GM18861 (cell line): Measurements from ENCODE around the gene MYPN.
A peak's percentile ranks its signal among the peaks of the same experiment; 100 is the strongest.
"Not testable (repeated sequence)": the region's sequence is repeated elsewhere in the genome, so short reads cannot be mapped to it uniquely, and the experiment has no call there.

Experiments used
- ATAC-seq: cut with Tn5 transposase; IDR thresholded peaks from one replicate; pipeline ENCODE4 v1.9.1; 2021; ENCODE audit not compliant: unreplicated experiment

MYPN gene

GRCh38 chr10:68133523-68133922, 24.2 kb downstream of the MYPN start:
- ATAC-seq, result no peak

DNA sequence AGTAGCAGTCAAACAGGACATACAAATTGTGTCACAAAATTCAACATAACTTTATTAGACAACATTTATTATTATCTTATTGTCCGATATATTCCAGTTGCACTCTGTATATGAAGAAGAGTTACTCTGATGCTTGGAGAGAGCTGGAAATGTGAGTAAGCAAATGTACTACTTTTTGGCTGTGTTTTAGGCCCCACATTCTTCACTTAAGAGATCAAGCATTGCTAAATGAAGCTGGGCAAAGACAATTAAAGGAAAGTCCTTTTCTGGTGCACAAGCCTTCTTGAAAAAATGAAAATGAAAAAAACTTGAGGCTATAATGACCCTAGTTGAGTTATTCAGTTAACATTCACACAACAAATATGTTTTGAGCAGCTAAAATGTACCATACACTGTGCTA, 26.1 kb downstream of the MYPN start:
- ATAC-seq, result no peak

GRCh38 chr10:68135922-68136792, 26.9 kb downstream of the MYPN start:
- ATAC-seq, result no peak

GRCh38 chr10:68137171-68137570, 27.9 kb downstream of the MYPN start:
- ATAC-seq, result no peak

DNA sequence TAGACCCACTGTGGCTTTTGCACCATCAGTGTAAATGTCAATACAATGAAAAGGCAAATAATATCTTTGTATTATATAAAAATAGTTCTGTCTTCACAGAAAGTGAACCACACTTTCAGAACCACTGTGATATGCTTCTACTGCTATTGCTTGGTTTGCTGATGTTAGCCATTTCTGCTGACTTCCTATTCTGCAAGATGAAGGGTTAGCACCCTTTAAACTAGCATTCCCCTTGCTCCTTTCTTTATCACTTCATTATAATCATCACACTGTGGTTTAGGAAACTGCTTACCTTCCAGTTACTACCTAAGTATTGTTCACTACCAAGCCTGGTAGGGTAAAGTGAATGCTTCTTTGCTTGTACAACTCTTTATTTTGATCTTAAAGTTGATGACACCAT, 29.2 kb downstream of the MYPN start:
- ATAC-seq, result no peak

DNA sequence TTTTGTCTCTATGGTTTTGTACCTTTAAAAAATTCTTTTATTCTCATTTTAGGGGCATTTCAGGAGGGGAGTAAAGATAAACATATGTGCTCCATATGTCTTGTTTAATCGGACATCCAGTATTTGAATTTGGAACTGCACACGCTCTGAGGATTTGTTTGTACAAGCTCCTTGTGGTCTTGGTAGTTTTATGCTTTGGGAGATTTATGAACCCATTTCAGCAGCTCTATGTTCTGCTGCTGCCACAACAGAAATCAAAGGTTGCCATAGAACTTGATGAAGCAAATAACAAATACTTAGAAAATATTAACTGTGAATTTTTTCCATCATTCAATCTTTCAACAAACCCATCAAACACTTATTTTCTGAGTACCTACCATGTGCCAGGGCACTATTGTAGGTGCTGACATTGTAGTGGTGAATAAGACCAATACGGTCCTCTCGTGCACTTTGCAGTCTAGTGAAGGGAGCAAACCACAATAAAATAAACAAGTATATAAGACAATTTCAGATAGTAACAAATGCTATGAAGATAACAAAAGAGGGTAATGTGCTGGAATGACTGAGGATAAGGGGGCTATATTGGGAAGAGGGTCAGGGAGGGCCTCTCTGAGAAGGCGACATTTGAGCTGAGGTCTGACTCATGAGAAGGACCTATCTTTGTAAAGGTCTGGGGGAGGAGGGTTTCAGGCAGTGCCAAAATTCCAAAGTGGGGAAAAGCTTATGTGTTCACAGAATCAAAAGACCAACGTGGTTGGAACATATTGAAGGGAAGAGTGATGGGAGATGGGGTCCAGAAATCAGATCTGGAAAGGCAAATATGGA, 30.4 kb downstream of the MYPN start:
- no peak for ATAC-seq

DNA sequence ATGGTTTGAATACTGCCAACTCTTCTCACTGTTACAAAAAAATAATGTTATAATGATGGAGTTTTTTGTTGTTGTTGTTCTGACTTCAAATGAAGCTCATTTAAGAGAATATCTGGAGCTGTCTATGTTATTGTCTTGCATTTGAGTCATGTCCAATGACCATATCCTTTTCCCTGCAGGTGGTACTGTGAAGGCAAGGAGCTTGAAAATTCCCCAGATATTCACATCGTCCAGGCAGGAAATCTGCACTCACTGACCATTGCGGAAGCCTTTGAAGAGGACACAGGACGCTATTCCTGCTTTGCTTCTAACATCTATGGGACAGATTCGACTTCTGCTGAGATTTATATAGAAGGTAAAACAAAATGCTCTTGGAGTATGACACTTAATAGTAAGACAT, 33.5 kb downstream of the MYPN start:
- no peak for ATAC-seq

GRCh38 chr10:68144709-68145108, 35.4 kb downstream of the MYPN start:
- no peak for ATAC-seq

DNA sequence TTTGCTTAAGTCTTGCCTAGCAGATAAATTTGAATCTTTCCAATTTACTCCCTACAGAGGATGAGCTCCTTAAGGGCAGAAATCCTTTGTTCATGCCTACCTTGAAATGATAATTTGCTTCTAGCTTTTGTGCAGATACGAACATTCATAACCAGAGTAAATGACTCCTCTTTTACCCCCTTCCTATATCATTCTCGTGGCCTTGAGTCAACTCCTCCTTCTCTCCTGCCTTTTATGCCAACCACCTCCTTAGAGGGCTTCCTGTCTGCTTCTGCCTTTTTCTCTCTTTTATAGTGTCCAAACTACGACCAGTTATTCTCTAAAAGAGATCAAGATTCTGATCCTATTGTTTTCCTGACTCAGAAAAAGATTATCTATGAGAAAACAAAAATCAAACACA, 36.4 kb downstream of the MYPN start:
- ATAC-seq, result no peak

- no peak for ATAC-seq
These were observed 36.8 kb downstream of the MYPN start for GRCh38 chr10:68146133-68146532.

- ATAC-seq, result no peak
These were observed 42.2 kb downstream of the MYPN start for GRCh38 chr10:68151453-68151852.

DNA sequence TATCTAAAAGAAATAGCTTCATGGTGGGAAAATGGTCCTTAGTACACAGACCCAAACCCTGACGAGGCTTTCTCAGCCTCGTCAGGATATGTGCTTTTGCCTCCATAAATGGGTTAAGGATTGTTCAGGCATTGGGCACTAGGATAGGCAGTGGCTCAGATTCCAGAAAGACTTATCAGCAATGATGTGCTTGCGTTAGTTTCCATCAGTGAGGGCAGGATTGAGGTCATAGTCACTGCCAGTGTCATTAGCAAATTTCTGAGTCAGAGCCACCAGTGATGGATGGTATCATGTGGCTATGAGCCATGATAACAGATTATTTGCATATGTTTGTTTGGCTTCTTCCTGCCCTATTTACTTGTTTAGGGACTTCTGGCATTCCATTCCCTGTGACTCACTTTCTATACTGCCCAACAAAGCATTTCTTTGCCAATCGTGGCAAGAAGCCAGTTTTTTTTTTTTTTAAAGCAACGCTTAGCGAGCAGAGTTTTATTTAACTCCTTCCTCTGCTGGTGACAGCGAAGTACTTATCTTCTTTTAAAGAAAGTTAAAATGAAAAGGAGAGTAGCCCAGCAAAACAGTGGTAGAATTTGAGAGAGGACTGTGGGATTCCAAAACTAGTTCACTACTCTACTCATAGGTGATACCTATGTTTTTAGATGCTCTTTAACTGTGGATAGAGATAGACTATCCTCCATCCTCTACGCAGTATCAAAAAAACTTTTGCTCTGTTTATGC, 44.4 kb downstream of the MYPN start:
- no peak for ATAC-seq

GRCh38 chr10:68154211-68154497, 44.9 kb downstream of the MYPN start:
- no peak for ATAC-seq

DNA sequence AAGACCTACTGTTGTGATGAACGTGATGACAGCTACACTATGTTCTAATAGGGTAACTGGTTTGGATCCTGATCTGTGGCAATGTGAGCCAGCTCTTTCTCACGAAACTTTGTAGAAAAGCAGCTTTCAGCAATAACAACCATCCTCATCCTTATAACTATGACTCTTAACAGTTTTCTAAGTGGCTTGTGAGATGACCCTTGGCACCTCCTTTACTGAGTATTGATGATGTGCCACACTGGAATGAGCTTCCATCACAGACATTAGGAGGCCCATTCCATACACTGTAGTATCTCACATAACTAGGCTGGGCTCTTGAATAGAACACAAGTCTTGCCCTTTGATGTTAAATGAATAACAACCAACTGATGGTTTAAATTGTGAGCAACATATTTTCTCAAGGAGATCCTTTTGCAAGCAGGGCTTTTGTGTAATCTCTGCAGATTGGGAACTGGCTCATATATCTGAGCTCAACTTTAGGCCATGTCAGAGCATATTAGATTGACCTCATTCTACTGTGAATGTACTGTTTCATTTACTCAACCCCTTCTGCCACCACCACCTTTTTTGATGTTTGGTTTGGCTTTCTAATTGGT, 46.4 kb downstream of the MYPN start:
- no peak for ATAC-seq

- ATAC-seq, result peak; percentile 40
These were observed 47.3 kb downstream of the MYPN start for GRCh38 chr10:68156373-68157185.

DNA sequence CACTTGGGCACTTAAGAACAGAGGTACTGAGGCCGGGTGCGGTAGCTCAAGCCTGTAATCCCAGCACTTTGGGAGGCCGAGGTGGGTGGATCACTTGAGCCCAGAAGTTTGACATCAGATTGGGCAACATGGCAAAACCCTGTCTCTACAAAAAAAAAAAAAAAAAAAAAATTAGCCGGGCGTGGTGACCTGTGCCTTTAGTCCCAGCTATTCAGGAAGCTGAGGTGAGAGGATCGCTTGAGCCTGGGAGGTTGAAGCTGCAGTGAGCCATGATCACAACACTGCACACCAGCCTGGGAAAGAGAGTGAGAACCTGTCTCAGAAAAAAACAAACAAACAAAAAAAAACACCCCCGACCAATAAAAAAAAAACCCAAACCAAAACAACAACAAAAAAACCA, 48.2 kb downstream of the MYPN start:
- not testable (repeated sequence) for ATAC-seq

GRCh38 chr10:68158031-68158430, 48.7 kb downstream of the MYPN start:
- ATAC-seq, result no peak

DNA sequence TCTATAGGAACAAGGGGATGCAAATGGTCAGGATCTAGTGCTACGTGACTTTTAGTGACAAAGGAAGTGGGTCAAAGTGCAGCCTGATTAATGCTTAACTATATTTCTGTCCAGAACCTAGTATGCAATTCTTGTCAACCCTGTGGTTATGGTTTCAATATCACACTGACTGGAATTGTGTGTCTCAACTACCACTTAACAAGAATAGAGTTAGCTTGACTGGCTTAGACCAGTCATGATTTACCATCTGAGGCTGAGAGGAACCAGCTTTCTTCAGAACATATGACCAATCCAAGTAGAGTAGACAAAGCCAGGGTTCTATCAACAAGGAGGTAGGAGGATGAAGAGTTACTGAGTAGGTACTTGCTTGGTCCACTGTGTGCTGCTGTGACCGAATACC, 54.4 kb downstream of the MYPN start:
- peak; percentile 99 for ATAC-seq

DNA sequence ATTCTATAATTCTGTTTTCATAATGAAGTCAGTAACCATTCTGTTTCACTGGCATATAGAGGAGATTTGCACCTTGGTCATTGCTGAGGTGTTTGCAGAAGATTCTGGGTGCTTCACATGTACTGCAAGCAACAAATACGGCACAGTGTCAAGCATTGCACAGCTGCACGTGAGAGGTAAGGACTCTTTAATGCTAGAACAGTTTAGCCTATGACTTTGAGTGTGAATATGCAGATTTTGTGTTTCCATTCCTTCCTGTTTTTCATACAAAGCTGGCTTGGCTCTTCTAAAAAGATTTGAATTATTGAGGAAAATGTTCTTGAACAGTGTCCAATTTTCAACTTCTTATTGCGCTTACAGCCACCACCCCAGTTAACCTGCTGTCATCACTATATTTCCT, 56.4 kb downstream of the MYPN start:
- no peak for ATAC-seq

- no peak for ATAC-seq
These were observed 57.7 kb downstream of the MYPN start for GRCh38 chr10:68166871-68167585.
